Endothelial cell of umbilical vein (primary cell): ENCODE data around the gene ARL5C. TPM values are rescaled to one million over a fixed set of nuclear protein-coding genes. Genes with fewer than 3 reads are reported as not detected.

Experiments used
- BruUV-seq: library from RNA; stranded (reverse); fragments of 400-500 nt; replicated peaks from 2 replicates; lab custom pipeline; 2021; lab: Mats Ljungman, UMichigan
- CTCF ChIA-PET: fragments of 300-600, 350-600 bp; sonication (Branson Sonifier 250); formaldehyde crosslinking; loops from one replicate; lab custom pipeline; 2021; ENCODE audit warnings: antibody characterized with exemption, inconsistent platforms; lab: Charles Lee
- POLR2A ChIA-PET: fragments of 300-600, 350-600 bp; sonication (Branson Sonifier 250); formaldehyde crosslinking; loops from one replicate; lab custom pipeline; 2021; ENCODE audit warnings: antibody characterized with exemption, inconsistent platforms; lab: Charles Lee
- DNase-seq: peaks from one replicate; pipeline ENCODE4 v3.0.0-alpha.2; 2011; ENCODE audit warnings: low read depth, low spot score
- FAIRE-seq: peaks from 2 replicates; lab custom pipeline; 2011; peaks lifted over from hg19 to GRCh38; lab: Jason Lieb, UNC
- H2AFZ ChIP-seq: 2 replicates; pipeline ENCODE4 v1.6.0; 2012; ENCODE audit warnings: low read depth, low read length, control low read depth, inconsistent platforms
- H3K27ac ChIP-seq: 2 replicates; pipeline ENCODE4 v1.5.1; 2011; ENCODE audit warnings: low read depth, mild to moderate bottlenecking, control low read depth, low read length, moderate library complexity; ENCODE audit not compliant: insufficient read depth
- H3K27me3 ChIP-seq, 2 experiments: 2 replicates each; pipeline versions ENCODE4 v1.6.0 to v1.6.1; 2011; ENCODE audit warnings: low read length in 2 of 2, mixed read lengths in 1 of 2; ENCODE audit not compliant: control insufficient read depth in 2 of 2, insufficient read depth in 2 of 2
- H3K36me3 ChIP-seq, 2 experiments: 2 replicates in 1 of 2; 3 replicates in 1 of 2; pipeline ENCODE4 v1.5.1; 2011; ENCODE audit warnings: low read length in 2 of 2, mild to moderate bottlenecking in 1 of 2, moderate library complexity in 1 of 2; ENCODE audit not compliant: control insufficient read depth in 2 of 2, insufficient read depth in 2 of 2; ENCODE audit errors: extremely low read depth in 1 of 2
- H3K4me1 ChIP-seq: 3 replicates; pipeline ENCODE4 v1.5.1; 2011; ENCODE audit warnings: mild to moderate bottlenecking, low read length; ENCODE audit not compliant: control insufficient read depth, insufficient read depth; ENCODE audit errors: extremely low read depth
- H3K4me2 ChIP-seq: 2 replicates; pipeline ENCODE4 v1.6.1; 2011; ENCODE audit warnings: low read length, control low read depth, mixed read lengths; ENCODE audit not compliant: insufficient read depth
- H3K4me3 ChIP-seq, 3 experiments: fragments of 200-600 bp in 1 of 3; sonication (generic), shearing (Covaris generic) in 1 of 3; replicated peaks in 1 of 3; 2 replicates each; pipeline ENCODE4 v1.5.1; 2011 to 2016; ENCODE audit warnings: control low read depth in 3 of 3, low read length in 3 of 3, mild to moderate bottlenecking in 2 of 3, inconsistent platforms in 1 of 3, low read depth in 1 of 3, moderate library complexity in 1 of 3; ENCODE audit not compliant: insufficient read depth in 1 of 3
- H3K79me2 ChIP-seq: 2 replicates; pipeline ENCODE4 v1.6.0; 2012; ENCODE audit warnings: low read length, inconsistent platforms; ENCODE audit not compliant: control insufficient read depth, insufficient read depth
- H3K9ac ChIP-seq: replicated peaks from 2 replicates; pipeline ENCODE3; 2011; ENCODE audit warnings: low read length, control low read depth; ENCODE audit not compliant: insufficient read depth; ENCODE audit errors: extremely low read depth
- H3K9me1 ChIP-seq: replicated peaks from 3 replicates; pipeline ENCODE4 v1.6.0; 2011; ENCODE audit warnings: mild to moderate bottlenecking, low read length; ENCODE audit not compliant: control insufficient read depth, insufficient read depth; ENCODE audit errors: extremely low read depth
- H3K9me3 ChIP-seq: replicated peaks from 2 replicates; pipeline ENCODE4 v1.5.1; 2012; ENCODE audit warnings: low read length, inconsistent platforms; ENCODE audit not compliant: control insufficient read depth, insufficient read depth
- H4K20me1 ChIP-seq: replicated peaks from 2 replicates; pipeline ENCODE3; 2011; ENCODE audit warnings: mild to moderate bottlenecking, low read length; ENCODE audit not compliant: control insufficient read depth, insufficient read depth; ENCODE audit errors: extremely low read depth
- EZH2 ChIP-seq: IDR thresholded peaks from 2 replicates; pipeline ENCODE4 v1.6.1; 2012; ENCODE audit warnings: borderline replicate concordance, low read depth, mild to moderate bottlenecking, moderate library complexity, low read length, inconsistent platforms; ENCODE audit not compliant: severe bottlenecking
- FOS ChIP-seq: IDR thresholded peaks from 2 replicates; pipeline ENCODE4 v1.6.1; 2011; ENCODE audit warnings: mild to moderate bottlenecking, low read length, moderate library complexity, borderline replicate concordance; ENCODE audit not compliant: insufficient read depth
- GATA2 ChIP-seq: IDR thresholded peaks from 2 replicates; pipeline ENCODE4 v1.7.0; 2011; ENCODE audit warnings: low read depth, mild to moderate bottlenecking, moderate library complexity, mixed read lengths, low read length; ENCODE audit not compliant: insufficient read length, insufficient read depth
- JUN ChIP-seq: IDR thresholded peaks from 2 replicates; pipeline ENCODE4 v1.6.1; 2011; ENCODE audit warnings: borderline replicate concordance, low read depth; ENCODE audit not compliant: insufficient read length, insufficient read depth
- MYC ChIP-seq: IDR thresholded peaks from one replicate; pipeline ENCODE4 v1.6.1; 2011; ENCODE audit warnings: mild to moderate bottlenecking, low read depth, low read length
- POLR2A ChIP-seq: IDR thresholded peaks from 2 replicates; pipeline ENCODE4 v1.6.1; 2012; ENCODE audit warnings: low read depth, mild to moderate bottlenecking, control low read depth, low read length
- POLR2AphosphoS5 ChIP-seq: IDR thresholded peaks from 2 replicates; pipeline ENCODE4 v1.6.1; 2012; ENCODE audit warnings: low read depth, mild to moderate bottlenecking, control low read depth, low read length, moderate library complexity; ENCODE audit not compliant: insufficient read depth
- dilution Hi-C: fragments of 300-500 bp; cut with MboI; formaldehyde crosslinking; loops from one replicate; pipeline ENCODE4 v1.15.0; 2019; ENCODE audit warnings: low sequenced_read_pairs; ENCODE audit not compliant: extremely low pct_ligation_motif_present
- intact Hi-C: fragments of 100-400 bp; cut with micrococcal nuclease; formaldehyde crosslinking; loops from one replicate; pipeline ENCODE4 v1.10.0; 2022
- polyA plus RNA-seq, 4 experiments: library from polyadenylated mRNA; depleted of rRNA in 3 of 4; stranded (reverse) in 3 of 4; unstranded in 1 of 4; fragments of >200 nt; gene quantifications; 2 replicates each; pipeline versions ENCODE4 v1.2.1 to v1.2.3, GENCODE V29; 2011 to 2012; ENCODE audit warnings: missing spikeins in 1 of 4
- total RNA-seq: library from RNA; stranded (reverse); gene quantifications from 2 replicates; pipeline ENCODE4 v1.2.3, GENCODE V29; 2021
- TF ChIP-seq, protein P1 (sequence below): IDR thresholded peaks from 2 replicates; pipeline ENCODE4 v1.6.1; 2011; ENCODE audit not compliant: insufficient read depth, insufficient read length
- TF ChIP-seq, protein P2 (sequence below), 2 donors: IDR thresholded peaks; 1 replicate in 1 of 2; 2 replicates in 1 of 2; pipeline ENCODE4 v1.5.1; 2011; ENCODE audit warnings: low read length in 2 of 2, mild to moderate bottlenecking in 2 of 2, moderate library complexity in 2 of 2, control low read depth in 1 of 2, inconsistent platforms in 1 of 2, low read depth in 1 of 2; ENCODE audit not compliant: insufficient read depth in 1 of 2; ENCODE audit errors: extremely low read depth in 1 of 2

Gene ARL5C
- total and polyA plus RNA-seq, 2 donors (not counting 3 experiments of a cell fraction or from before 2014, with no cell fraction given), result not detected

DNA sequence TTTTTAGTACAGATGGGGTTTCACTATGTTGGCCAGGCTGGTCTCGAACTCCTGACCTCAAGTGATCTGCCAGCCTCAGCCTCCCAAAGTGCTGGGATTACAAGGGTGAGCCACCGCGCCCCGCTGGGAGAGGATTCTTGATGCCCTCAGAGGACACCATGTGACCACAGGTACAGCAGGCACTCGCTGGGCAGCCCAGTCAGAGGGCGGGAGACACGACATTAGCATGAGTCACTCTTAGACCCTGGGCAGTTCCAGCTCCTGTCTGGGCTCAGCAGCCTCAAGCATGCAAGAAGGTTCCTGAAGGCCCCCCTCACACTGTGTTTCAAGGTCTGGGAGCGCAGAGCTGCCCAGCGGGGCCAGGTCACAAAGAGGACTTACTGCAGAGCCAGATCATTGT, 47.9 kb upstream of the ARL5C start:
- DNase-seq, result no peak
- Histone ChIP-seq H3K9ac (no peak overlapping the region), H3K36me3 (no peaks in the 10 kb centered on the region), H3K9me3 (no peaks in the 10 kb centered on the region), H3K4me1 (peaks cover 5% of the 10 kb centered on the region), H3K4me3 (no peak overlapping the region), H3K27me3 (peaks cover 11 to 17% of the 10 kb centered on the region in 2 experiments), H3K79me2 (no peaks in the 10 kb centered on the region), H3K27ac (no peak overlapping the region), H2AFZ (no peak overlapping the region), H3K4me2 (no peak overlapping the region), H4K20me1 (no peaks in the 10 kb centered on the region), H3K9me1 (no peaks in the 10 kb centered on the region)
- CTCF ChIA-PET, result interaction anchor here (0.9 to 4.1 kb wide), 3 partner anchors 18 to 30 kb away, joined by 3 to 16 read pairs (median 5); no protein-coding TSS in a partner anchor
- FAIRE-seq, result no peak
- intact Hi-C loops, result no loop called here
- POLR2A ChIA-PET, result interaction anchor here (0.8 kb wide), 1 partner anchor 14 kb away, joined by 3 read pairs; the partner anchor contains the start of gene RPL19
- TF ChIP-seq POLR2A (no peak), FOS (no peak), JUN (no peak), MYC (no peak), POLR2AphosphoS5 (no peak), GATA2 (no peak), EZH2 (no peak)
- TF ChIP-seq, protein P1, sequence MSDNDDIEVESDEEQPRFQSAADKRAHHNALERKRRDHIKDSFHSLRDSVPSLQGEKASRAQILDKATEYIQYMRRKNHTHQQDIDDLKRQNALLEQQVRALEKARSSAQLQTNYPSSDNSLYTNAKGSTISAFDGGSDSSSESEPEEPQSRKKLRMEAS, result no peak
- TF ChIP-seq, protein P2, sequence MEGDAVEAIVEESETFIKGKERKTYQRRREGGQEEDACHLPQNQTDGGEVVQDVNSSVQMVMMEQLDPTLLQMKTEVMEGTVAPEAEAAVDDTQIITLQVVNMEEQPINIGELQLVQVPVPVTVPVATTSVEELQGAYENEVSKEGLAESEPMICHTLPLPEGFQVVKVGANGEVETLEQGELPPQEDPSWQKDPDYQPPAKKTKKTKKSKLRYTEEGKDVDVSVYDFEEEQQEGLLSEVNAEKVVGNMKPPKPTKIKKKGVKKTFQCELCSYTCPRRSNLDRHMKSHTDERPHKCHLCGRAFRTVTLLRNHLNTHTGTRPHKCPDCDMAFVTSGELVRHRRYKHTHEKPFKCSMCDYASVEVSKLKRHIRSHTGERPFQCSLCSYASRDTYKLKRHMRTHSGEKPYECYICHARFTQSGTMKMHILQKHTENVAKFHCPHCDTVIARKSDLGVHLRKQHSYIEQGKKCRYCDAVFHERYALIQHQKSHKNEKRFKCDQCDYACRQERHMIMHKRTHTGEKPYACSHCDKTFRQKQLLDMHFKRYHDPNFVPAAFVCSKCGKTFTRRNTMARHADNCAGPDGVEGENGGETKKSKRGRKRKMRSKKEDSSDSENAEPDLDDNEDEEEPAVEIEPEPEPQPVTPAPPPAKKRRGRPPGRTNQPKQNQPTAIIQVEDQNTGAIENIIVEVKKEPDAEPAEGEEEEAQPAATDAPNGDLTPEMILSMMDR (IDR thresholded peaks at IDR 0.05; ENCODE audit: extremely low read depth in 1 of 2, insufficient read depth in 1 of 2, low read depth in 1 of 2, low read length in 2 of 2), result no peak
- dilution Hi-C loops, result no loop called here
- BruUV-seq, result no TSS peak
